GM12801 (cell line): ENCODE measurements around the gene FAM50B.

Source experiments
- TF ChIP-seq, protein P1 (sequence below): IDR thresholded peaks from one replicate; pipeline ENCODE4 v1.5.1; 2011; ENCODE audit warnings: control low read depth; ENCODE audit not compliant: insufficient read length; ENCODE audit errors: extremely low read depth

Gene FAM50B

DNA sequence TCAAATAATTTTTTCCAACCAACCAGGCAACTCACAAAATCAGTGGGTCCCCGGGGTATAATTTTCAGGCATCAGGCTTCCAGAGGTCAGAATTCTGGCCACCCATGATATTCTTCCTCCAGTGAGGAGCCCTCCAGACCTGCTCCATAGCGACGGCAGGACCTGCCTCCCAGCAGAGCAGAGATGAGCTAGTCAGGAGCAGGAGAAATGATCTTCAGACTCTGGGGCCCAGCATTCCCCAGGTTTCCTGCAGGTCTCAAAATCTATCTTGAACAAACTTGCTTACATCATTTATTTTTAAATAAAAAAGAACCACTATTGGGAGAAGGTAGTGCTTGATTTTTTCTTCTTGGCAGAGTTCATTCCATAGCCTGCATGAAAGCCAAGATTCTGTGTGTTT lies 44.7 kb downstream of the FAM50B start:
- TF ChIP-seq, protein P1, sequence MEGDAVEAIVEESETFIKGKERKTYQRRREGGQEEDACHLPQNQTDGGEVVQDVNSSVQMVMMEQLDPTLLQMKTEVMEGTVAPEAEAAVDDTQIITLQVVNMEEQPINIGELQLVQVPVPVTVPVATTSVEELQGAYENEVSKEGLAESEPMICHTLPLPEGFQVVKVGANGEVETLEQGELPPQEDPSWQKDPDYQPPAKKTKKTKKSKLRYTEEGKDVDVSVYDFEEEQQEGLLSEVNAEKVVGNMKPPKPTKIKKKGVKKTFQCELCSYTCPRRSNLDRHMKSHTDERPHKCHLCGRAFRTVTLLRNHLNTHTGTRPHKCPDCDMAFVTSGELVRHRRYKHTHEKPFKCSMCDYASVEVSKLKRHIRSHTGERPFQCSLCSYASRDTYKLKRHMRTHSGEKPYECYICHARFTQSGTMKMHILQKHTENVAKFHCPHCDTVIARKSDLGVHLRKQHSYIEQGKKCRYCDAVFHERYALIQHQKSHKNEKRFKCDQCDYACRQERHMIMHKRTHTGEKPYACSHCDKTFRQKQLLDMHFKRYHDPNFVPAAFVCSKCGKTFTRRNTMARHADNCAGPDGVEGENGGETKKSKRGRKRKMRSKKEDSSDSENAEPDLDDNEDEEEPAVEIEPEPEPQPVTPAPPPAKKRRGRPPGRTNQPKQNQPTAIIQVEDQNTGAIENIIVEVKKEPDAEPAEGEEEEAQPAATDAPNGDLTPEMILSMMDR, result no peak

DNA sequence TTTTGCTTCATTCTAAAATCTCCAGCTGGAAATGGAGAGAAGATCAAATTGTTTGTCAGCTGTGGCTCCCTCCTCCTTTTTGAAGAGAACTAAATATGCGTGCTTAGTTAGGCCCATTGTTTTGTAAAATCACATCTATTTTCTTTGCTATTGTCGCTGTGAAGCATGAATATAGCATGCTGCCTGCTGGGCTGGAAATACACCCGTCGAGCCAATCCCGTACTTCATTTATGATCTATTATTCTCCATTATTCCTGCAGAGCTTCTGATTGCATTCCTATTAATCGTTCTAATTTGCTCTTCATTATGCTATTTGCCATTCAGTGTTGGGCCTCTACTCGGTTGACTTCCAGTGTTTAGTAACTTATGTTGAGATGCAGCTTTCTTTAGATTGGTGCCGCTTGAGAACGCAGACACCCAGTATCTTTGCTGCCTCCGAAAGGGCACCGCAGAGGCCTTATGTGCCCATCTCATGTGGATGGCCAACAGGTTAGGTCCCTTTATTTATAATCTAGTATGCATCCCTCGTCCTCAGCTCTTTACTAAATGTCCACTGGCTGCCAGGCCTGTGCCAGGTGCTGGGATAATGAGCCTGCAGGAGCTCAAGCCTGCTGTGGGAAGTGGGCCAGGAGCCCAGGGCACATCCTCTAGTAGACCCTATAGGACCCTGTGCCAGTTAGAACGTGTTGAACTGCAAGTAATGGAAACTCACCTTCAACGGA lies 45.6 kb downstream of the FAM50B start:
- TF ChIP-seq, protein P1, result no peak

DNA sequence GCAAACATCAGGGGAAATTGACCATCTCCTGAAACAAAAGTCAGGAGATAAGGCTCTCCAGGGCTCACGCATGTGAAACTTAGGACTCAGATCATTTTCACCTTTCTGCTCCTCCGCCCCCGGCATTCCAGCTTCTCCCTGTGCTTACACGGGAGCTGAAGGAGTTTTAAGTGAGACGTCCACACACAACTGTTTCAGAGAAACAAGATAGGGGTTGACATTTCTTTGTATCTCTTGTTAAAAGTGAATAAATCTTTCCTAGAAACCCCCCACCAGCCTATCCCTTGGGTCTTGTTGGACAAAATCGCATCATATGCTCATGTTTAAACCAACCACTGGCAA lies 46.1 kb downstream of the FAM50B start:
- TF ChIP-seq, protein P1, result no peak

DNA sequence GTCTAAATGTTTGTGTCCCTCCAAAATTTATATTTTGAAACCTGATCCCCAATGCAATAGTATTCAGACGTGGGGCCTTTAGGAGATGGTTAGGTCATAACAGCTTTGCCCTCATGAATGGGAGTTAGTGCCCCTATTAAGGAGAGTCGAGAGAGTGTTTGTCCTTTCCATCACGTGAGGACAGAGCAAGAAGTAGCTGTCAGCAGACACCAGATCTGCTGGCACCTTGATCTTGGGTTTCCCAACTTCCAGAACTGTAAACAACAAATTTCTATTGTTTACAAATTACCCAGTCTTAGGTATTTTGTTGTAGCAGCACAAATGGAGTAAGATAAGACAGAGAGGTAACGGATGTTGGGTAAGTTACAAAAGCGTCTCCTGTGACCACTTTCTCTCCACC lies 46.6 kb downstream of the FAM50B start:
- TF ChIP-seq, protein P1, result no peak

DNA sequence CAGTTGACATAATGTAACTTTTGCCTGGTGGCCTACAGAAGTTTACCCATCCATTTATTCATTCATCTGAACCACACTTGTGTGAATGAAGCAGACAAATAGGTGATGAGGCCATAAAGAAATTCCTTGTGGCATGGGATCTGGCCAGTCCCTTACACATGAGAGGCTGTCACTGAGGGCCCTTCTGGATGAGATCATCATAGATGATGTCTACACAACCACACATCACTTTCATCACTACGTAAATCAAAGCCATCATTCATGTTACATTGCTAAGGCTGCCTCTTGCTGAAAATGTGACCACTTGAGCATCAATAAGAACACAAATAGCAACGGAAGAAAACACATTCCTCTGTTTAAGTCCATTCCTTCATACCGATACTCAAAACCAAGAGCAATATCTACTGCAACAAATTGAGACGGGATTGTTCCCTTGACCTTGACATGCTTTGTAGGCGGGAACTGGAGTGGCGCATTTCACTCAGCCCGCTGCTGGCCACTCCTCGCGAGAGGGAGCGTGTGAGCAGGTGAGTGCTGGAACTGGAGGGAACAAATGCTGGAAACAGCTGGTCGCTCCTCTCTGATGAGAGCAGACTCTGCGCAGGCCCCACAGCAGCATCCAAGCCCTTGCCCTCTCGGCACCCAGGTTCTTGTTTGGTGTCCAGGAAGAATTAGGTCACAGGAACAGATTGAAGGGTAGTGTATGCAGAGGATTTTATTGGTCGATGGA lies 49.3 kb downstream of the FAM50B start:
- TF ChIP-seq, protein P1, result no peak

DNA sequence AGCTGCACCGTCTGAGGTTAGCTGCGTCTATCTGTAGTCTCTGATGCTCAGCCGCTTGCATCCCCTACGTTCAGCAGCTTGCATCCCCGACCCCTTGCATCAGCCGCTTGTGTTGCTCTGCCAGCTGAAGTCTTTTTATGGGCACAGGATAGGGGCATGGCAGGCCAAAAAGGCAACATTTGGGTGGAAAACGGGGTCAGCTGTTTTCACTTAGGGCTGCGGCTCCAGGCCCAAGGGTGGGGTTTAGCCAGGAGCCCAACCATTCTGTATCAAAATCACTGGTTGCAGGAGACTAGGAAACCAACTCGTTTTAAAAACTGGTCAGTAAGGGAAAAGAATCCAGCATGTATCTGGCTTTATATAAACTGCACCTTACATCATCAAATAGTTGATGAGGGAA lies 49.9 kb downstream of the FAM50B start:
- TF ChIP-seq, protein P1, result no peak

DNA sequence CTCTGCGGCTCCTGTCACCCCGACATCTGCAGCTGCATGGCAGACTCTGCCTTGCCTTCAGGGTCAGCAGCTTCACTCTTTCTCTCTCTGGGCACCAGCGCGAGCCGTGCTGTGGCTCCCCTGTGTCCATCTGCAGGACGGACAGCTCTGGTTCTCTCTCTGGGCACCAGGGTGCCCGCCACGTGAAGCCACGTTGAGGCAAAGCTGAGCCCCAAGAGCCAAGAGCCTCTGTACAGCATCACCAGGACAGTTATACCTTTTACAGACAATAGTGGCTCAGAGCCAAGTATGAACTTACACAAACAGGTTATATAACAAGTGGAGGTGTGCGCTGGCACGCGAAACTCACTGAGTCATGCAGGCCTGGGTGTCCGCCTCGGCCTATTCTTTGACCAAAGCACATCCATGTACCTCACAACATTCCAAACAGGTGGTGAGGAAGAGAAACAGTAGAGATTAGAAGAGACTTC lies 50.8 kb downstream of the FAM50B start:
- TF ChIP-seq, protein P1, result no peak
